ENCODE data around the gene ASTE1. TPM values are rescaled to one million over a fixed set of nuclear protein-coding genes. Genes with fewer than 3 reads are reported as not detected.
"Not testable (repeated sequence)": the region's sequence is repeated elsewhere in the genome, so short reads cannot be mapped to it uniquely, and the experiment has no call there.

The ASTE1 gene
- polyA plus RNA-seq, 1 donor = 18.9 TPM

GRCh38 chr3:131047582-131047981, 21.0 kb upstream of the ASTE1 start:
- Histone ChIP-seq H3K36me3 (ENCODE audit: control insufficient read depth, insufficient read depth, low read length) (no peaks in the 10 kb centered on the region), H3K27ac (ENCODE audit: low read length) (no peak overlapping the region), H3K4me1 (ENCODE audit: control insufficient read depth, insufficient read depth, low read length) (no peaks in the 10 kb centered on the region), H3K4me3 (ENCODE audit: low read length) (no peak overlapping the region), H3K27me3 (ENCODE audit: control insufficient read depth, insufficient read depth, low read length) (no peaks in the 10 kb centered on the region), H3K9me3 (ENCODE audit: control insufficient read depth, low read depth, low read length) (peaks cover 4% of the 10 kb centered on the region)
- no CpG with 5 or more reads among the region's 2 CpGs for WGBS (ENCODE audit: insufficient coverage, low lambda C conversion rate)
- DNase-seq = no peak

GRCh38 chr3:131042271-131042985, 15.8 kb upstream of the ASTE1 start:
- H3K9me3 ChIP-seq (ENCODE audit: control insufficient read depth, low read depth, low read length) = peaks cover 13% of the 10 kb centered on the region
- not testable (repeated sequence) for H3K27ac ChIP-seq (ENCODE audit: low read length); DNase-seq; H3K4me1 ChIP-seq (ENCODE audit: control insufficient read depth, insufficient read depth, low read length); H3K4me3 ChIP-seq (ENCODE audit: low read length); H3K27me3 ChIP-seq (ENCODE audit: control insufficient read depth, insufficient read depth, low read length); H3K36me3 ChIP-seq (ENCODE audit: control insufficient read depth, insufficient read depth, low read length)
- no CpG with 5 or more reads among the region's 10 CpGs for WGBS (ENCODE audit: insufficient coverage, low lambda C conversion rate)

GRCh38 chr3:131038326-131038725, 11.7 kb upstream of the ASTE1 start:
- no peak overlapping the region for H3K27ac ChIP-seq (ENCODE audit: low read length)
- H3K27me3 ChIP-seq (ENCODE audit: control insufficient read depth, insufficient read depth, low read length) = no peaks in the 10 kb centered on the region
- 92% methylated on average over 2 of the region's 2 CpGs for WGBS (ENCODE audit: insufficient coverage, low lambda C conversion rate)
- H3K36me3 ChIP-seq (ENCODE audit: control insufficient read depth, insufficient read depth, low read length) = peaks cover 6% of the 10 kb centered on the region
- no peak for DNase-seq
- H3K4me3 ChIP-seq (ENCODE audit: low read length) = no peak overlapping the region
- no peaks in the 10 kb centered on the region for H3K4me1 ChIP-seq (ENCODE audit: control insufficient read depth, insufficient read depth, low read length)
- peaks cover 9% of the 10 kb centered on the region for H3K9me3 ChIP-seq (ENCODE audit: control insufficient read depth, low read depth, low read length)

- peaks cover 4% of the 10 kb centered on the region for H3K36me3 ChIP-seq (ENCODE audit: control insufficient read depth, insufficient read depth, low read length)
- no CpG with 5 or more reads among the region's 5 CpGs for WGBS (ENCODE audit: insufficient coverage, low lambda C conversion rate)
- no peak overlapping the region for H3K4me3 ChIP-seq (ENCODE audit: low read length)
- no peaks in the 10 kb centered on the region for H3K4me1 ChIP-seq (ENCODE audit: control insufficient read depth, insufficient read depth, low read length)
- peaks cover 8% of the 10 kb centered on the region for H3K9me3 ChIP-seq (ENCODE audit: control insufficient read depth, low read depth, low read length)
- no peaks in the 10 kb centered on the region for H3K27me3 ChIP-seq (ENCODE audit: control insufficient read depth, insufficient read depth, low read length)
- H3K27ac ChIP-seq (ENCODE audit: low read length) = no peak overlapping the region
- no peak for DNase-seq
Observed at GRCh38 chr3:131036986-131037385, 10.4 kb upstream of the ASTE1 start.

GRCh38 chr3:131036200-131036816, 9.7 kb upstream of the ASTE1 start:
- no peak overlapping the region for H3K27ac ChIP-seq (ENCODE audit: low read length)

GRCh38 chr3:131033480-131034080, 7.0 kb upstream of the ASTE1 start:
- no CpG with 5 or more reads among the region's 1 CpG for WGBS (ENCODE audit: insufficient coverage, low lambda C conversion rate)
- no peaks in the 10 kb centered on the region for H3K9me3 ChIP-seq (ENCODE audit: control insufficient read depth, low read depth, low read length)
- peak; percentile 20 to 39 for DNase-seq

More at GRCh38 chr3:131036200-131036816, 9.7 kb upstream of the ASTE1 start:
- Histone ChIP-seq H3K4me1 (ENCODE audit: control insufficient read depth, insufficient read depth, low read length) (no peaks in the 10 kb centered on the region), H3K9me3 (ENCODE audit: control insufficient read depth, low read depth, low read length) (peaks cover 3% of the 10 kb centered on the region), H3K36me3 (ENCODE audit: control insufficient read depth, insufficient read depth, low read length) (peaks cover 2% of the 10 kb centered on the region), H3K27me3 (ENCODE audit: control insufficient read depth, insufficient read depth, low read length) (no peaks in the 10 kb centered on the region), H3K4me3 (ENCODE audit: low read length) (no peak overlapping the region)
- WGBS (ENCODE audit: insufficient coverage, low lambda C conversion rate) = 60% methylated on average over 1 of the region's 1 CpG
- no peak for DNase-seq

GRCh38 chr3:131031660-131032059, 5.0 kb upstream of the ASTE1 start:
- peaks cover 2% of the 10 kb centered on the region for H3K36me3 ChIP-seq (ENCODE audit: control insufficient read depth, insufficient read depth, low read length)
- WGBS (ENCODE audit: insufficient coverage, low lambda C conversion rate) = no CpG with 5 or more reads among the region's 3 CpGs

More at GRCh38 chr3:131033480-131034080, 7.0 kb upstream of the ASTE1 start:
- Histone ChIP-seq H3K27ac (ENCODE audit: low read length) (no peak overlapping the region), H3K36me3 (ENCODE audit: control insufficient read depth, insufficient read depth, low read length) (peaks cover 2% of the 10 kb centered on the region), H3K4me3 (ENCODE audit: low read length) (no peak overlapping the region), H3K4me1 (ENCODE audit: control insufficient read depth, insufficient read depth, low read length) (no peaks in the 10 kb centered on the region), H3K27me3 (ENCODE audit: control insufficient read depth, insufficient read depth, low read length) (no peaks in the 10 kb centered on the region)

GRCh38 chr3:131028844-131029243, 2.2 kb upstream of the ASTE1 start:
- WGBS (ENCODE audit: insufficient coverage, low lambda C conversion rate) = no CpG with 5 or more reads among the region's 3 CpGs

More at GRCh38 chr3:131031660-131032059, 5.0 kb upstream of the ASTE1 start:
- no peak overlapping the region for H3K27ac ChIP-seq (ENCODE audit: low read length)
- H3K9me3 ChIP-seq (ENCODE audit: control insufficient read depth, low read depth, low read length) = no peaks in the 10 kb centered on the region
- no peaks in the 10 kb centered on the region for H3K27me3 ChIP-seq (ENCODE audit: control insufficient read depth, insufficient read depth, low read length)
- H3K4me3 ChIP-seq (ENCODE audit: low read length) = no peak overlapping the region
- no peak for DNase-seq
- H3K4me1 ChIP-seq (ENCODE audit: control insufficient read depth, insufficient read depth, low read length) = no peaks in the 10 kb centered on the region

GRCh38 chr3:131025539-131025938, 1.1 kb downstream of the ASTE1 start:
- WGBS (ENCODE audit: insufficient coverage, low lambda C conversion rate) = no CpG with 5 or more reads among the region's 1 CpG
- Histone ChIP-seq H3K4me3 (ENCODE audit: low read length) (peak overlapping the region; percentile 79), H3K4me1 (ENCODE audit: control insufficient read depth, insufficient read depth, low read length) (peaks cover 13% of the 10 kb centered on the region), H3K36me3 (ENCODE audit: control insufficient read depth, insufficient read depth, low read length) (peaks cover 17% of the 10 kb centered on the region), H3K27me3 (ENCODE audit: control insufficient read depth, insufficient read depth, low read length) (no peaks in the 10 kb centered on the region), H3K9me3 (ENCODE audit: control insufficient read depth, low read depth, low read length) (no peaks in the 10 kb centered on the region), H3K27ac (ENCODE audit: low read length) (peak overlapping the region; percentile 96)
- peak; percentile 51 to 82 for DNase-seq

More at GRCh38 chr3:131028844-131029243, 2.2 kb upstream of the ASTE1 start:
- H3K9me3 ChIP-seq (ENCODE audit: control insufficient read depth, low read depth, low read length) = no peaks in the 10 kb centered on the region
- H3K27me3 ChIP-seq (ENCODE audit: control insufficient read depth, insufficient read depth, low read length) = no peaks in the 10 kb centered on the region
- no peak overlapping the region for H3K27ac ChIP-seq (ENCODE audit: low read length)
- H3K4me3 ChIP-seq (ENCODE audit: low read length) = no peak overlapping the region
- H3K4me1 ChIP-seq (ENCODE audit: control insufficient read depth, insufficient read depth, low read length) = peaks cover 13% of the 10 kb centered on the region
- H3K36me3 ChIP-seq (ENCODE audit: control insufficient read depth, insufficient read depth, low read length) = peaks cover 9% of the 10 kb centered on the region
- DNase-seq = no peak

GRCh38 chr3:131020122-131020693, 6.4 kb downstream of the ASTE1 start:
- WGBS (ENCODE audit: insufficient coverage, low lambda C conversion rate) = no CpG with 5 or more reads among the region's 5 CpGs
- H3K4me1 ChIP-seq (ENCODE audit: control insufficient read depth, insufficient read depth, low read length) = peaks cover 8% of the 10 kb centered on the region

More at GRCh38 chr3:131020122-131020693, 6.4 kb downstream of the ASTE1 start:
- peak in 1 of 2 donors; percentile 19 for DNase-seq
- Histone ChIP-seq H3K27ac (ENCODE audit: low read length) (no peak overlapping the region), H3K9me3 (ENCODE audit: control insufficient read depth, low read depth, low read length) (no peaks in the 10 kb centered on the region), H3K27me3 (ENCODE audit: control insufficient read depth, insufficient read depth, low read length) (no peaks in the 10 kb centered on the region), H3K4me3 (ENCODE audit: low read length) (no peak overlapping the region), H3K36me3 (ENCODE audit: control insufficient read depth, insufficient read depth, low read length) (peaks cover 53% of the 10 kb centered on the region)
